Measurements from ENCODE around the gene ERI3.

GRCh38 chr1:44261171-44261817, 93.8 kb downstream of the ERI3 start:
- TF ChIP-seq CTCF (IDR thresholded peaks at IDR 0.05) (no peak), POLR2A (IDR thresholded peaks at IDR 0.05) (peak; percentile 38)
